ENCODE data around the gene ADSL. TPM values are rescaled to one million over a fixed set of nuclear protein-coding genes. Genes with fewer than 3 reads are reported as not detected.

Gene ADSL
- total RNA-seq, 1 donor: 106 TPM

DNA sequence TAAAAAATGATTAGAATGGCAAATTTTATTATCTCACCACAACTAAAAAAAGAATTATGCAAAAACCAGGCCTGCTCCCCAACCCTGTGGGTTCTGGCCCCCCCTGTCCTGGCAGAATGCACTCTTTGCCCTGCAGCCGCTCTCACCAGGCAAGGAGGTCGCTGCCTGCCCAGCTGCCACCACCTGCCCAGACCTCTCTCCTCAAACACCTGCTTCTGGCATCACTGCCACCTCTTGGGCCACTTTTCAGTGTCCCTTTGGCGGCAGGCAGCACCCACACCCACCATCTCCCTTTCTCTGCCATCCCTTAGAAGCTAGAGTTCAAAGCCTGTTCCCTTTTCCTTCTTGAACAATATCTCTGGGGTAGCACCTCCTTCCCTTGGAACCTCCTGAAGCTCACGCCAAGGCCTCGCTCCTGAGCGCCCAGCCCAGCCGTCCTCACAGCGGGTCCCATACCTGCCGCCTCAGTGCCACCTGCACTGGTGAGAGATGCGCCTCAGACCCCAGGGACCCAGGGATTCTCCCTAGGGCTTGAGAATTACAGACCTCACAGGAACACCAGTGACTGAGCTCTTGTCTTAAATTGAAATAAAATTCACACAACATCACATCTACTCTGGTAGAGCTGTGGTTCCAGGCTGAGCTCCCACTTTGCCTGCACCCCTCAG lies 68.7 kb downstream of the ADSL start:
- no peak for TF ChIP-seq CTCF (IDR thresholded peaks at IDR 0.05; ENCODE audit: insufficient read depth, low read depth, low read length)
- H3K4me3 ChIP-seq (ENCODE audit: low read depth, low read length): no peak overlapping the region
- no peak for DNase-seq (ENCODE audit: low read depth)

DNA sequence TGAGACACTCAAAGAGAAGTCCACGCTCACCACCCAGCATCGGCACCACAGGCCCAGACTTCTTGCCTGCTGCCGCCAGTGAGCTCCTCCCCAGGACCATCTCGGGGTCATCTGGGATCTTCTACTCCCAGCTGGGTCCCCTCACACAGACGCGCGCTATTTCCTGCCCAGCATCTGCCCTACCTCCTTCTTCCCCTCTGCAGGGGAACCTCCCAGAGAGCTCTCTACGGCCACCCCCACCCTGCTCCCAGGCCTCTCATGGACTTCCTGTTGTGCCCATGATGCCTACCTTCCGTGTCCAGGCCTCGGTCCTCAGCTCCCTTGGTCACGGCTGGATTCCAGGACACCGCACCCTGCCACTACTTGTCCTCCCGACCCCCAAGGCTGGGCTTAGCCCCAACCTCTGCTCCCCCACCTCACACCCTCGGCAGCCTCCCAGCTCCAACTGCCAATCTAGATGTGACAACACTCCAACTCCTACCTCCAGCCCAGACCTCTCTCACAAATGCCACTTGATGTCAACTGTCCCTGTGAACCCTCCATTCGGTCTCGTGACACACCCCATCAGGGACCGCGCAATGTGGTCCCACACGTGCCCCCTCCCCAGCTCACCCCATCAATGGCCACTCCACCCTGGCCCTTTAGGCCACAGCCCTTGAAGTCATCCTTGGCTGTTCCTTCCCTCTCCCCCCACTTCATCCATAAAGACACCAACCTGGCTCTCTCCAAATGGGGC lies 69.4 kb downstream of the ADSL start:
- DNase-seq (ENCODE audit: low read depth): peak; percentile 57
- TF ChIP-seq CTCF (IDR thresholded peaks at IDR 0.05; ENCODE audit: insufficient read depth, low read depth, low read length): no peak
- no peak overlapping the region for H3K4me3 ChIP-seq (ENCODE audit: low read depth, low read length)

- H3K4me3 ChIP-seq (ENCODE audit: low read depth, low read length): no peak overlapping the region
- TF ChIP-seq CTCF (IDR thresholded peaks at IDR 0.05; ENCODE audit: insufficient read depth, low read depth, low read length): no peak
- no peak for DNase-seq (ENCODE audit: low read depth)
Observed at GRCh38 chr22:40416267-40416570, 69.9 kb downstream of the ADSL start.

DNA sequence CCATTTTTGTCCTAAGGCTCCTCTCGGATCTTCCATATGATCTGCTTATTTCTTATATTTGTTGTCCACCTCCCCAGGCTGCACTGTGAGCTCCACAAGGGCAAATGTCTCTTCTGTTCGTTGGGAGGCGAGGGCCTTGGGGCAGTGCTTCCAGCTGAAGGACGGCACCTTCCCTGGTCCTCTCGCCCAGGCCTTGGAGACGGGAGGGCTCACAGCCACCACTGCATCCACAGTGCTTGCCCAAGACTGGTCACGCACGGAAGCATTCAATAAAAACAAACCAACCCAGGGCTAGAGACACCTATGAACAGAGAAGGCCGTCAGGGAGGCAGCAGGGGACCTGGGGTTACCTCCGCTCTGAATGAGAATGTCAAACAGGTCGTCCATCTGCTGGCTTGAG lies 70.3 kb downstream of the ADSL start:
- H3K4me3 ChIP-seq (ENCODE audit: low read depth, low read length): no peak overlapping the region
- TF ChIP-seq CTCF (IDR thresholded peaks at IDR 0.05; ENCODE audit: insufficient read depth, low read depth, low read length): no peak
- DNase-seq (ENCODE audit: low read depth): no peak

GRCh38 chr22:40417041-40417440 lies 70.7 kb downstream of the ADSL start:
- no peak for TF ChIP-seq CTCF (IDR thresholded peaks at IDR 0.05; ENCODE audit: insufficient read depth, low read depth, low read length)
- no peak overlapping the region for H3K4me3 ChIP-seq (ENCODE audit: low read depth, low read length)
- no peak for DNase-seq (ENCODE audit: low read depth)

- DNase-seq (ENCODE audit: low read depth): no peak
Observed at GRCh38 chr22:40417881-40418280, 71.6 kb downstream of the ADSL start.

More at GRCh38 chr22:40417881-40418280, 71.6 kb downstream of the ADSL start:
- no peak overlapping the region for H3K4me3 ChIP-seq (ENCODE audit: low read depth, low read length)
- no peak for TF ChIP-seq CTCF (IDR thresholded peaks at IDR 0.05; ENCODE audit: insufficient read depth, low read depth, low read length)

Measured in fibroblast of villous mesenchyme (primary cell).